GM19023 (cell line): Measurements from ENCODE around the gene FNDC5.
"Not testable (repeated sequence)": the region's sequence is repeated elsewhere in the genome, so short reads cannot be mapped to it uniquely, and the experiment has no call there.

ENCODE experiments used
- ATAC-seq: cut with Tn5 transposase; IDR thresholded peaks from one replicate; pipeline ENCODE4 v1.9.1; 2021; ENCODE audit warnings: mild to moderate bottlenecking, moderate library complexity; ENCODE audit not compliant: unreplicated experiment

Gene FNDC5

DNA sequence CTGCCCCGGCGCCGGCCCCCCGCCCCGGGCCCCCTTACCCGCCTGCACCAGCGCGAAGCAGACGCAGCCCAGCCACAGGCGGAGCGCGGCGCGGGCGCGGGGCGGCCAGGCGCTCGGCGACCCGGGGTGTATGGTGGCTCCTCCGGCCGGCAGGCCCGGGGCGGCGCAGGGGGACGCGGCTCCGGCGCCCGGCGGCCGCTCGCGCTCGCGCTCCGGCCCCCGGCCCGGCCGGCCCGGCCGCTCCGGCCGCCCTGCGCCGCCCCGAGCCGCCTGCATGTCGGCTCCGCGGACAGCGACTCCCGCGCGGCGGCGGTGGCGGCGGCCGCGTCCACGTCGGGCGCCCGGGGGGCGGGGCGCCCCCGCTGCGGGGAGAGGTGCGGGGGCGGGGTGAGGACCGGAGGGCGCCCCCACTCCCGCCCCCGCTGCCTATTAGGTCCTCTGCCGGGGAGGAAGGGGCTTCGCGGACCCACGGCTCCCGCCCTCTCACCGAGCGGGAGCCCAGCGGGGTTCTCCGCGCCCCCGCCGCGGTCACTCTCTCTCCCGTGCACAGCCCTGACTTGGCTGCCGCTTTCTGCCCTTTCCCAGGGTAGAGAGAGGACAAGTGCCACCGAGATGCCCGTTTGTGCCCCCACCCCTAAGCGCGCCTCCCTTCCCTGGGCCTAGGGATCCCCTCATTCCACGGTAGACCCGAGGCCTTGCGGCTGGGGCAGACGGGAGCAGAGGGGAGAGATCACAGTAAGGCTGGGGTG lies at the start of gene FNDC5:
Gene FNDC5, minus strand, starts transcription at position 298 of the 749 bp plus-strand sequence.
- ATAC-seq = no peak

DNA sequence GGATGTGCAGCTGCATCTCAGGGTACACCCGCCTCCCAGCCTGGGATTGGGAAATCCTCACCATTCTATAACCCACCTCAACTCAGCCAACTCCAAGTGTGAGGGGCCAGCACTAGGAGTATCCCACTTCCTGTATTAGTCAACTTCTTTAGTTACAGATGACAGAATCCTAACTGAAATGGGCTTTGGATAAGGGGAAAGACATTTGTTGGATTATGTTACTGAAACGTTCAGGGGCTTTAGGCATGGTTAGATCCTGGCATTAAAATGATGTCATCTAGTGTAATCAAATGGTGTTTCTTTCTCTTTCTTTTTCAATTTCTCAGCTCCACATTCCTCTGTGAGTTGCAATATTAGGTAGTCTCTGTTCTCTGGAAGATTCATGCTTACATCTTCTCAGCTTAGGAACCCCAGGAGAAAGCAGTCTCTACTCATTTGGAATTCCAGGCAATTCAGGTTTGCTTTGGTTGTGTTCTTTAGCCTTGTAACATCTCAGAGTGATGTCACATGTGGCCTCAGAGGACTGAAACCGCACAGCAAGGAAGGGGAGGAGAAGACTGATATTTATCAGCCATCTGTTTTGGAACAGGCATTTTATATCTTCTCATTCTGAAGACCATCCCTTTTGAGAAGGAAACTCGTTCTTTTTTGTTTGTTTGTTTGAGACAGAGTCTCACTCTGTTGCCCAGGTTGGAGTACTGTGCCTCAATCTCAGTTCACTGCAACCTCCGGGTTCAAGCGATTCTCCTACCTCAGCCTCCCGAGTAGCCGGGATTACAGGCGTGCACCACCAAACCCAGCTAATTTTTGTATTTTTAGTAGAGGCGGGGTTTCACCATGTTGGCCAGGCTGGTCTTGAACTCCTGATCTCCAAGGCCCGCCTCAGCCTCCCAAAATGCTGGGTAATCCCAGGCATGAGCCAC lies 49.4 kb upstream of the FNDC5 start:
- ATAC-seq = no peak

DNA sequence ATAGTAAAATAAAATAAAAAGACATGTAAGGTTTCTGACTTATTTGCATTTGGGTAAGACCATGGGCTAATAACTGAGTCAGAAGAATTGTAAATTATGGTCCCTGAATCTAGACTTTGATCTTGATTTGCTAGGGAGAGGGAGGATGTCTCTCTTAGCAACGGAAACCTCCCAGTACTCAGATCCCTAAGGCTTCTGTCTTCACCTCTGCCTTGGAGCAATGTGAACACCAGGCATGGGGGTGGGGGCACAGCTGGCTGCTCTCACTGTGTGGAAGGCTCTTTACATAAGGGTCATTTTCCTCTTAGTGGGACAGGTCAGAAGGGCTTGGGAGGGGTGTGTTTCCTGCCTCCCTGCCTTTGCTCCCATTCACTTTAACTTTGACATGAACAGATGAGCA lies 47.5 kb upstream of the FNDC5 start:
- no peak for ATAC-seq

DNA sequence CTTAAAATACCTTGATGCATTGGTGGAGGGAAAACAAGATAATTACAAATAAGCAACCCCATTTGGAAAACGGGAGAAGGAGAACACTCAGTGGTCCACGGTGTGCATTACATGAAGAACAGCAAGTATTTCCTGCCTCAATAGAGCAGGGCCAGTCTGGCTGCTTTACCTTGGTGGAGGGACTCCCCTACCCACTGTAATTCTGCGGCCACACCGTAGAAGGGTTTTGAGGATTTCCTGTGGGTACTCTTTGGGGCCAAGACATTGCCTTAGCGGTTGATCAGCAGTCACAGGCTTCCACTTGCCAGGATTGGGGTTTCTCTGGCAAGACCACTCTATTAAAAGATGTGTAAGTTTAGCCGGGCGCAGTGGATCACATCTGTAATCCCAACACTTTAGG lies 46.8 kb upstream of the FNDC5 start:
- ATAC-seq = no peak

DNA sequence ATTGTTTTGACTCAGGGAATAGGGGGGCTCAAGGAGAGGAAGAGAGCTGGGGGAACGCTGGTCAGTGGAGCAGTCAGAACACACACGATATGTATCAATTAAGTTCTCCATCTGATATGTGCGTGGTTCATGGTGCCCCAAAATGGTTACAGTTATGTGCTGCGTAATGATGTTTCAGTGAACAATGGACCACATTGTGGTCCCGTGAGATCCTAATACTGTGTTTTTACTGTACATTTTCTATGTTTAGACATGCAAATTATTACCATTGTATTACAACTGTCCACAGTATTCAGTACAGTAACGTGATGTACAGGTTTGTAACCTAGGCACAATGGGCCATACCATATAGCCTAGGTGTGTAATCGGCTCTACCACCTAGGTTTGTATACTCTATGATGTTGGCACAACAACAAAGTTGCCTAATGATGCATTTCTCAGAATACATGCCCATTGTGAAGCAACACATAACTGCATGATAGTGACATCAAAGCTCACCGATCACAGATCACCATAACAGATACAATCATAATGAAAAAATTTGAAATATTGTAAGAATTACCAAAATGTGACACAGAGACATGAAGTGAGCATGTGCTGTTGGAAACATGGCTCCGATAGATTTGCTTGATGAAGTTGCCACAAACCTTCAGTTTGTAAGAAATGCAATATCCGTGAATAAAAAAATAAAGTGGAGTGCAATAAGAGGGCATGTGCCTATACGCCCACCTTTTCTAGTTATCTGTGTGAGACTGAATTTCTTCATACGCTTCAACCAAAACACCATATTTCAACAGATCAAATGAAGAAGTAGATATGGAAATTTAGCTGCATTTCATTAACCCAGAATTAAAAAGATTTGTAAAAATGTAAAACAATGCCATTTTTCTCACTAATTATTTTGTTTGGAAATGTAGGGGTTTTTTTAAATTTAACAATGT lies 45.3 kb upstream of the FNDC5 start:
- no peak for ATAC-seq

DNA sequence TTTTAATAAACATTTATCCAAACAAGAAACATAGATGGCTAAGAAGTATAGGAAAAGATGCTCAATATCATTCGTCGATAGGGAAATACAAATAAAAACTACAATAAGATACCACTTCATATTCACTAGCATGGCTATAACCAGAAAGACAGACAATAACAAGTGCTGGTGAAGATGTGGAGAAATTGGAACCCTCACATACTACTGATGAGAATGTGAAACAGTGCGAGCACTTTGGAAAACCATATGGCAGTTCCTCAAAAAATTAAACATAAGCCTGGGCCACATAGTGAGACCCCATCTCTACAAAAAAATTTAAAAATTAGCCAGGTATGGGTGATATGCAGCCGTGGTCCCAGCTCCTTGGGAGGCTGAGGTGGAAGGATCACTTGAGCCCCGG lies 39.6 kb upstream of the FNDC5 start:
- ATAC-seq = no peak

DNA sequence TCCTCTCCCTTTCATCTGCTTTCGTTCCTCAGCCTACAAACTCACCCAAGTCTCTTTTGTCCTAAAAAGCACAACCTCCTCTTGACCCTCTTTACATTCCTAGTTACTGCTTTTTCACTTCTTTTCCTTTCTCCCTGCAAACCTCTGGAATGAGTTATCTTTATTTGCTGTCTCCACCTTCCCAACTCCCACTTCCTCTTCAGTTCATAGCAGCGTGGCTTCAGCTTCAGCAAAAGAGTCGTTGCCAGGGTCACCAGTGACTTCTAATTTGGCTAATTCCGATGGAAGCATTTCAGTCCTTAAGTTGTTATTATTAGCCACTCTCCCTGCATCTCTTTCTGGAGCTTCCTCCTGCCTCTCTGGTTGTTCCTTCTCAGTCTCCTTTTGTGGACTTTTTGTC lies 36.7 kb upstream of the FNDC5 start:
- ATAC-seq = no peak

DNA sequence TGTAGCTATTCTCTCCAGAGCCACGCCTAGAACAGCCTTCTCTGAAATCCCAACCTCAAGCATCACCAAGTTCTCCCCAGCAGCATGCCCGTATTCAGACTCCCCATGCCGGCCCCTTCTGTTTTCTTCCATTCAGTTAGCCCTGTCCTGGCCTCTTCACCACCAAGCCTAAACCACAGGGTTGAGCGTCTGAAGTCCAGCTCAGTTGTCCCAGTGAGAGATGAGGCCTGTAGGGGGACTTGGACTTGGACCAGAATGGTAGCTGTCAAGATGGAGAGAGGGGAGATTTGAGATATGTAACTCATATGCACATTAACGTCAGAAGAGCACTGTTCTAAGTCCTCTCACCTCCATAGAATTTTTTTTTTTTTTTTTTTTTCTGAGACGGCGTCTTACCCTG lies 35.9 kb upstream of the FNDC5 start:
- no peak for ATAC-seq

DNA sequence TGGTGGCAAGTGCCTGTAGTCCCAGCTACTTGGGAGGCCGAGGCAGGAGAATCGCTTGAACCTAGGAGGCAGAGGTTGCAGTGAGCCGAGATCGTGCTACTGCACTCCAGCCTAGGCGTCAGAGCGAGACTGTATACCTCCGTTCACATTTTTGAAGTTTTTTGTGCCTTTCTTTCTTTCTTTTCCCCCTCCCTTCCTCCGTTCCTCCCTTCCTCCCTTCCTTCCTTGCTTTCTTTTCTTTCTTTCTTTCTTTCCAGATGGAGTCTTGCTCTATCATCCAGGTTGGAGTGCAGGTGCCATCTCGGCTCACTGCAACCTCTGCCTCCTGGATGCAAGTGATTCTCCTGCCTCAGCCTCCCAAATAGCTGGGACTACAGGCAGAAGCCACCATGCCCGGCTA lies 34.9 kb upstream of the FNDC5 start:
- ATAC-seq = not testable (repeated sequence)

DNA sequence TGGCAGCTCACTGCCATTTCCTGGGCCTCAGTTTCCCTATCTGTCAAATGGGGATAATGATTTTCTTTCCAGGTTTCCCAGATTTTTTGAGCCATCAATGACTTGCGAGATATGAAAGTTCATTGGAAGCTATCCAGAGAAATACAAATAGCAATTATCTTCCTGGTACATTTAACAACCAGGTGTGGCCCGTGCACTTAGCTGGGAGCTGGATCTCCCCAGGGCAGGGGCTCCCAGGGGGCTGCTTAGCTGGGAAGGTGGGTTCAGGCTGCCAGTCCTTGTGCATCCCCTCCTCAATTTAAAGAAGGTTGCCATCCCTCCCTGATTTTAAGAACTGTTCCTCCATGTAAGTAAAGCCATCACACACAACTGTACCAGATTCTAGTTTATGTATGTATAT lies 34.1 kb upstream of the FNDC5 start:
- no peak for ATAC-seq

DNA sequence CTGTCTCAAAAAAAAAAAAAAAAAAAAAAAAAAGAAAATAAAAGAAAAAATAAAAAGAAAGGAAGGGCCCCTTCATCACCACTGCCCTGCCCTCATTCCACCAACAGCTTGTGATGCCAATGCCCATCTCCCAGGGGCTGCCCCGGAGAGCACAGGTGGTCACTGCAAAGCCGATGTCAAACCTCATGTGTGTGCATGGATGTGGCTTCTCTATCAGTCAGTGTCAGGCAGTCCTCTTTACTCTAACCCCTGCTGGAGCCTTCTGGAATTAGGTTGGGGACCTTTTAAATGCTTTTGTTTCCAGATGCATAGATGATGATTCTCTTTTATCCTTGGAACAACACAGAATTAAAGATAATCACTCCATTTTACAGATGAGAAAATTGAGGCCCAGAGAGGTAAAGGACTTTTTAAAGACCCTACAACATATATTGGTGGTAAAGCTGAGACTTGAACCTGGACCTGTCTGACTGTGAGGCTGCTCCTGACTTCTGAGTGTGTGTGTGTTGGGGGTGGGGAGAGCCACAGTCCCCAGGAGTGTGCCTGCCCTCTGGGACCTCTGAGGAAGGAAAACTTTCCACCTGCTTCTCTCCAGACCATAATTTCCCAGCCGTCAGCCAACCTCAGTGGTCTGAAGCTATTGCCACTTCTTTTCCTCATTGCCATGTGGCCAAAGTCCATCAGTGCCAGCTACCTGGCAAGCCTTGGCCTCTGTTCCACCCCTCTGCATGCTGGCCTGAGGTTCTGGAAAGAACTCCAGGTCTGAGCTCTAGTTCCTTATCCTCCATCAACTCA lies 33.5 kb upstream of the FNDC5 start:
- ATAC-seq = no peak

DNA sequence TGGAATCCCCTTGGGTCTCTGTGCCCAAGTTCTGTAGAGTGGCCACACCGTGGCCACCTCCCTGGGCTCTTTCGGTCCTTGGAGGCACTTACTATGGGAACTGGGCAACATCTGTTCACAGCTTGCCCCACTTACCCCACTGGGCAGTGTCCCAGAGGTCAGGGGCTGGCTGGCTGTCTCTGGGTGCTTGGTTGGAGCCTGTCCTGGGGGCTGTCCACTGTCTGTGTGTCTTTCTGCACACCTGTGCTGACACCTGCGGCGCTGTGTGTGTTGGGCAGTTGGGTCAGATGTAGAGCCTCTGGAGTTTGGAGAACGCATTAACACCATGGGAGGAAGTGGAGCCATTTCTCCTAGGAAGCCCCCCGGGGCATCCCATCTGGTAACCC lies 31.8 kb upstream of the FNDC5 start:
- ATAC-seq = no peak

DNA sequence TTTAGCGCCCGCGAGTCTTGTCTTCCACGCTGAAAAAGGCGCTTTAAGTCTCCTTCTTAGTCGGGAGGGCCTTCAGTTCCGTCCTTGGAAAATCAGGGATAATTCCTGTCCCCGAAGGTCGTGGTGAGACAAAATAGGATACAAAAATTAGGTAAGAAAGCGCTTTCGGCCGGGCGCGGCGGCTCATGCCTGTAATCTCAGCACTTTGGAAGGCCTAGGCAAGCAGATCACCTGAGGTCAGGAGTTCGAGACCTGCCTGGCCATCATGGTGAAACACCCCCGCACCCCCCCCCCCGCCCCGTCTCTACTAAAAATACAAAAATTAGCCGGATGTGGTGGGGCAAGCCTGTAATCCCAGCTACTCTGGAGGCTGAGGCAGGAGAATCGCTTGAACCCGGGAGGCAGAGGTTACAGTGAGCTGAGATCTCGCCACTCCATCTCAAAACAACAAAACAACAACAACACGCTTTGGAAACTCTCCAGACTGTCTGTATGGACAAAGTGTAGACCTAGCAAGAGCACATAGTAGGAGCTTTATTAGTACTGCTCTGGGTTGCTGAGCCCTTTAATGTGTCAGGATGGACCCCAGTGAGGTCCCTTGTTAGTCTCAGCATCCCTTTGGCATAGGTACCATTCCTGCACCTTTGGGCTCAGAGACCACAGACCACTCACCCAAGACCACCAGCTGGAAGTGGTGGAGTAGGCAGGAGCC lies 31.3 kb upstream of the FNDC5 start:
- no peak for ATAC-seq

DNA sequence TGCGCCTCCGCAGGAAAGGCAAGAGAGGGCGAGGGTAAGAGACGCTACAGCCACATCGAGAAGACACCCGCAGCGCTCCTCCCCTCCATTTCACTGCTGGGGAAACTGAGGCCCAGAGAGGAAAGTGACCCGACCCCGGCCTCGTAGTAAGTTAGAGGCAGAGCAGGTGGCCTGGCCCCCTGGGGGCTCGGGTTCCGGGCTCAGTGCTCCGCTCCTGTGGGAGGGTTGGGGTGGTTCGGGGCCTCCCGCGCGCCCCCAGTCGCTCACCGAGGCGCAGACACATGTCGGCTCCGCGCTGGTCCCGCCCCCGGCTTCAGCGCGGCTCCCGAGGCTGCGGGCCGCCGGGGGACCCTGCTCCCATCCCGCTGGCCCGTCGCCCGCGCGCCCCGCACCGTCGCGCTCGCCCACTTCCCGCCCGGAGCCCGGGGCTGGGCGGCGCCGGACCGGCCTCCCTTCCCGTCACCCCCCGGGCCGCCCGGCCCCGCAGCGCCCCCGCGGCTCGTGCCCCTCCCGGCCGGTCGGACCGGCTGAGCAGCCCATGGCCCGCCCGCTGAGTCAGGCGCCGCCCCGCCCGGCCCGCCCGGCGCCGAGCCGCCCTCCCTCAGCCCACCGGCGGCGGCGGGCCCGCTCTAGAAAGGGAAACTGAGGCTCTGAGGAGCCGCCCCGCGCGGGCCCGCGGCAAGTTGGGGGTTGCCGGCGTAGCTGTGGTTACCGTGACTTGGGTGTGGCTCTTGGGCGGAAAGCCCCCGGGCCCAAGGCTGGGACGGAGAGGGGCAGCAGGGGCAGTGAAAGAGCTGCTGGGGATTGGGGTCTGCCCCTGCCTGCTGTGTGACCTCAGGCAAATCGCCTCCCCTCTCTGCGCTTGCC lies 30.5 kb upstream of the FNDC5 start, which contains the start of gene TMEM54:
Gene TMEM54, minus strand, starts transcription at position 434 of the 867 bp plus-strand sequence. Its CDS starts 151 bp downstream, at position 283.
- no peak for ATAC-seq

DNA sequence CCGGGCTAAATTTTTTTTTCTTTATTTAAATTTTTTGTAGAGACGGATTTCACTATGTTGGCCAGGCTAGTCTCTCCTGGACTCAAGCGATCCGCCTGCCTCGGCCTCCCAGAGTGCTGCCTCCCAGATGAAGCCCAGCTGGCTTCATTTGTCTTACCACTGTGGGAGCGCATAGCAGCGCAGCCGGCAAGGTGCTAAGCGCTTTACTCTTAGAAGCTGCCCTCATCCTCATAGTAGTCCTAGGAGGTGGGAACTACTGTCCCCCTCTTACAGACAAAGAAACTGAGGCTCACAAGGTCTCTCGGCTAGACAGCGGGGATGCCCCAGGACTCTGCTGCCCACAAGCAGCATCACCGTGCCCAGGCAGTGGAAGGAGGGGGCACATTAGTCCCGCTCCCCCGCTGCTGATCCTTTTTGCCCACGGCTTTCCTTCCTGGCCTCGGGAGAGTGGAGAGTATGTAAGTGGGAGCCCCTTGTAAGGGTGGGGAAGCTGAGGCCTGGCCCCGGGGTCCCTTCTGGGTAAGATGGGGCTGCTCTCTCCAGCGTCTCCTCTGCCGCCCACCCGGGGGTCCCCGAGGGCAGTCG lies 29.8 kb upstream of the FNDC5 start:
- ATAC-seq = no peak

DNA sequence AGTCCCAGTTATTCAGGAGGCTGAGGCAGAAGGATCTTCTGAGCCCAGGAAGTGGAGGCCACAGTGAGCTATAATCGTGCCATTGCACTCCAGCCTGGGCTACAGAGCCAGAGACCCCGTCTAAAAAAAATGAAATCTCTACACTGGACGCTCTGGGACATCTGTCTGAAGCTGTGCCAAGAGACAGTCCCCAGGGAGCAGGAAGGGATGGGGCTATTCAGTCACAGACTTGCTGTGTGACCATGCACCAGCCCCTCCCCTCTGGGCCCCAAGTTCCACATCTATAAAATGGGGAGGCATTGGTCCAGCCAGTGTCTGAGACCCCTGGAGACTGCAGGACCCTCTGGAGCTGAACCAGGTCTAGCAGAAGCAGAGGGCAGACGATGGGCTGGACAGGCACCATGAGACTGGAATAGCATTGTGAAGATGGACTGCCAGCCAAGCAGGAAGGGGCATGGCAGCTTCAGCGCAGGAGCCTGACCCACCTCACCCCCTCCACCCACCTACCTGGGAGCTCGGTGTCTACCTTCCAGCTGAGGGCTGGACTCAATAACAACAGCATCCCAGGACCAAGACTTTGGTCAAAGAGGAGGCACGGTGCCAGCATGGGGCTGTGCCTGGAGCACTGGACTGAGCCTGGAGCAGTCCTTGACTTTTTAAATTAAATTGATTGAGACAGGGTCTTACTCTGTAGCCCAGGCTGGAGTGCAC lies 29.0 kb upstream of the FNDC5 start:
- no peak for ATAC-seq

DNA sequence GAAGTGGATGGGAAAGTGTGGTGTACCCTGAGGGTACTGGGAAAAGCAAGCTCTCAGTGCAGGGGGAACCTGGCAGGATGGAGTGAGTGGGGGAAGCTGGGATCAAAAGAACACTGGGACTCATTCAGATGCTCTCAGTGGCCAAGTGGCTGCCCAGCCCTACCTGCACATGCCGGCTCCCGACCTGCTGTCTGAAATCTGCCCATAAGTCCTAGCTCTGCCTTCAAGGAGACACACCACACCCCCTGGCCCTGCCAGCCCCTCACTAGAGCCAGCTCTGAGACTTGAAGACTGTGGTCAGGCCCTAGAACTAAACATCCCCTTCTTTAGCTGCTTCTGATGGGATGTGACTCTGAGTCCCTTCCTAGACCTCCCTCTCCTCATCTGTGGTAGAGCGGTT lies 28.2 kb upstream of the FNDC5 start:
- no peak for ATAC-seq

DNA sequence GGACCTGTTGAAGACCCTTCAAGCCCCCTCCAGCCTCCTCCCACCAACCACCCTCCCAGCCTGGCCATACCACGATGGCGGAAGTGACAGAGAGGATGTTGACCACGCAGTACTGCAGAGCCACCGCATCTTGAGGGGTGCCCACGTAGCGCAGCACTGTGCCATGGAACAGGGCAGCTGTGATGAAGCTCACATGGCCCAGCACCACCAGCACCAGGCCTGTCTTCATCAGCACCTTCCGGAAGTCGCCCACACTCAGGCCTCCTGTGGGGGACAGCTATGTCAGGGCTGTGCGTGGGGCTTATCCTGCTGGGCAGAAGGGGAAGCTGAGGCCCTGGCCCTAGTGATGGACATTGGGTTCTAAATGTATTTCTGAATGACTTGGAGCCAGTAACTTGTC lies 27.3 kb upstream of the FNDC5 start:
- no peak for ATAC-seq
